ENCODE data around the gene CXorf65.

- TF ChIP-seq EZH2 (IDR thresholded peaks at IDR 0.05; ENCODE audit: borderline replicate concordance, low read depth, low read length, poor library complexity, severe bottlenecking) (no peak), CTCF (conservative IDR thresholded peaks at IDR 0.05; ENCODE audit: low read depth, low read length) (no peak)
Observed at GRCh38 chrX:71091263-71091662, 15.3 kb downstream of the CXorf65 start.

All from A673 (cell line).